ENCODE data around the gene BCKDHB.
"Not testable (repeated sequence)": the region's sequence is repeated elsewhere in the genome, so short reads cannot be mapped to it uniquely, and the experiment has no call there.

BCKDHB gene

DNA sequence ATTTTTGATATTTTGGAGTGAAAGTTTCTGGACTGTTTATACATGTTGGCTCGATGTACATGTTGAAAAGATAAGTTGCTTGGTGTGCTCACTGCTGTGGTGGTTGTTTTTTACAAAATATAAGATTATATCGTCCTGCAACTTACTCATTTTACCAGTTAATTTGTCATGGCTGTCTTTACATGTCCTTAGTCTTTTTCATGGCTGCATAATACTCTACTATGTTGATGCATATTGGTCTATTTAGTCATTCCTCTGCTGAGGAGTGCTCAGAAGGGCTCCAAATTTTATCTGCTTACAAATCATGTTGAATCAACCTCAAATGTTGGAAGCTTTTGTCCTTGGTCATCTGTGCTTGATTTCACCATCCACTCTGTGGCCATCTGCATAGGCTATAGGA is 164.6 kb downstream of the BCKDHB start:
- no peak for DNase-seq

DNA sequence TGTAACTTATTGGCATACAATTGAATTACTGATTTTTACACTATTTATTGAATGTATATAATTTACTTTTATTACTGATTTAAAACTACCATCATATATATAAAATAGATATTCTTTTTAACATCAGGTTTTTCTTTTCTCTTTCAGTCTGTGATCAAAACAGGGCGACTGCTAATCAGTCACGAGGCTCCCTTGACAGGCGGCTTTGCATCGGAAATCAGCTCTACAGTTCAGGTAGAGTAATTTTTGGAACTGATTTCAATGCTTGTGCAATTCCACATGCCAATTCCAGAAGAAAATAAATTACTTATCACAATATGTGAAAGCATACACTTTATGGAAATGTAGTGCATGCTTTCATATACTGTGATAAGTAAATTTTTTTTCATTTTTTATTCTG is 166.5 kb downstream of the BCKDHB start:
- no peak for DNase-seq

DNA sequence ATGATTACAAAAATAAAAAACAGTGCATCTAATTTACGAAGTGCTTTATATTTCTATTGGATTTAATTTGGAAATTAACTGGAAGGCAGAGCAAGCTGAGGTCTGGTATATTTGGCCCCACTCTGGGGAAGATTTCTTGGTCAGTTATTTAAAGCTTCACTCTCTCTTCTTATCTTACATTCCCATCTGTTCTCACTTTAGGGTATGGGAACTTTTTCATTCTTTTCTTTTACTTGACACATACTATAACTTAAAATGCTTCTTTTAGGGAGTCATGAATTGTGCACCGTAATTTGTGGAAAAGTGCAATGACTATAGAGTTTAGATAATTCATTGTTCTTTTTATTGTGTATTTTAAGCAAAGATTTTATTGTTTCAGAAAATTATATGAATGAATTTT is 170.4 kb downstream of the BCKDHB start:
- no peak for DNase-seq

DNA sequence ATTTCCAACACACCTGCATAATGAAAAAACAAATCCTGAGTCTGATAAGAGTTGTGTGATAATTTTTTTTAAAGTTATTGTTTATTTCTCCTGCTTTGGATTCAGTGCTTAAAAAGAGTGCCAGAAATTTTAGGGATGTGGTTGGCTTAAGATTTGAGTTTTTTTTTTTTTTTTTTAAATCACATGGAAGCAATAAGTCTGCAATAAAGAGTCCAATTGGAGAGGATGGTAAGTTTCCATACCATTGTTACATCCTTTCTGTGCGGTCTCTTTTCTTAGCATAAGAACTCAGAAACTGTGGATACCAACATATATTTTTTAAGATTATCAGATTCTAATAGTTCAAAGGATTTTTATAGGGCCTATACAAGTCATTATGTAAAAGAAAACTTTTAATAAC is 171.0 kb downstream of the BCKDHB start:
- DNase-seq: no peak

DNA sequence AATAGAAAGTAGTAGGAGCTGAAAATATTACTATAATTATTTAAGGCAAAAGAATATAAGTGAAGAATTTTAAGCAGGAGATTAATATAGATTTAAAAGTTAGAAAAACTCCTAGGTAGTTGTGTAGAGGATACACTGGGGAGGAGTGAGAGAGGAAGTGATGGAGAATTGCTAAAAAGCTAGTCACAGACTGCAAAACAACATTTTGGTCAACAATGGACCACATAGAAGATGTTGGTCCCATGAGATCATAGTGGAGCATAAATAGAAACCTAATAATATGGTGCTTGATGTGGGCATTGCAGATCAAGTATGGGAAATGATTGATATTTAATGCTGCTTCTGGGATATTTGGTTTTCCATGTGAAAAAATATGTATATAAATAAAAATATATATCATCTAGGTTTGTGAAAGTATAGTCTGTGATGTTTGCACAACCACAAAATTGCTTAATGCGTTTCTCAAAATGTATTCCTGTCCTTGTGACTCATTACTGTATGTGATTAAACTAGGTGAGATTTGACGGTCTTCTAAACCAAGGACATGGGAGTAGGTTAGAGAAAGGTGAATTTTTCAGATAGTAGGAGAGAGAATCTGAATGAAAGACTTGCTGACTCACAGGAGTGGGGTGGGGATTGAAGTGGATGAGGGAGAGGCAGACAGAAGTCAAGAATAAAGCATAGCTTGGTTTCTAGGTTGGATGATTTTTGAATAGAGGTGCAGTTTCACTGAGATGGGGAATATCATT is 174.0 kb downstream of the BCKDHB start:
- no peak for DNase-seq

DNA sequence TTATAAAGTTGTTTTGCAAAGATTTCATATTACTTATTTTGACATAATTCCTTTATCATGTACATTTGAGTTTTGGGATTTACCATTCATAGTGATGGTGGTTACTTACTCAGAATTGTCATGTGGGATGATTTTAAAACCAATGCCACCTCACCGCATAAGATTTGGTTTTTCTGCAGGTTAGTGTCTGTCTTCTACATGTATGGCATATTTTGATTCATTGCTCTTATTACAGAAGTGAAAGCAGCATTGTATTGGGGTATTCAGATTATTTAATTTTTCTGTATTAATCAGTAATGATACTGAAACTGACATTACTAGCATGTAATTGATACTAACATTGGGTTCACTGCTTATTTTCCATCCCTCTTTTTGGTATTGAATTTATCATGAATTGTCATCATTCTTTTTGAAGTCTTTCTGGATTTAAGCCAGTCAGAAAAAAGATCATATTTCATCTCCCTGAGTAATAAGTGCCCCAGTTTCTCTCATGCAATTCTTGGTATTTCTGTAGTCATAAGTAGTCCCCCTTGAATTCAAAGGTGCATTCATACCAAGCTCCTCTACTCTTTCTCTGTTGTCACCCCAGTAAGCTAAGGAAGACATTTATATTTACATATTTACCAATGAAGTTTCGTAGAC is 176.6 kb downstream of the BCKDHB start:
- no peak for DNase-seq

DNA sequence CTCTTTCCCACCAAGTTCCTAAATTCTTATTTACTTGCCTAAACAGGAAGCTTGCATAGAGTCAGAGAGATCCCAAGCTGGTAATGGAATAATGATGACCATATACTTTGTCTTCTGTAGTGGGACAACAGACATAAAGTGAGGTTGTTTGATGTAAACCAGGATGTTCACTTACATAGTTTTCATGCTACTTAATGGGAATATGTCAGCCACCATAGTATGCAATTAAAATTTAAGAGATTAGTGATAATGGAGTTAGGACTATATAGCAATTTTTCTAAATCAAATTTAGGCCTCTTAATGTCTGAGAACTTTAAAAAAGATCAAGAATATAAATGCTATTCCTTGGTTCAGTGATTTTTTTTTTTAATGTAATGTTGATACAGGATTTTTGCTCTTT is 180.6 kb downstream of the BCKDHB start:
- DNase-seq: no peak

DNA sequence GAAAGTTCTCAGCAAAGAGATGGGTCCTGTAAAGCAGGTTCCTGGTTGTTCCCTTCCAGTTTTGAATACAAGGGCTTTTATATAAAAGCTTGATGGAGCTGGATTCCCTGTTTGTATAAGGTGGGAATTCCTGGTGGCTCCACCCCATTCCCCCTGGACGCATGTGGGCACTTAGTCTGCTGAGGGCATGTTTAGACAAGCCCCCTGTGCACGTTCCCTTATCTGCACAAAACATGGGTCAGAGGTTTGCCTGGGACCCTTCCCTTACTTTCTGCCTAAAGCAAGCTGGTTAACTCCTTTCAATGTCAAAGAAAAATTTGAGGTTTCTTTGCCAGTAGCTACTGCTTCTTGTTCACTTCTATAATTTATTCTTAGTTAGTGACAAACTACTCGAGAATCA is 181.1 kb downstream of the BCKDHB start:
- no peak for DNase-seq

DNA sequence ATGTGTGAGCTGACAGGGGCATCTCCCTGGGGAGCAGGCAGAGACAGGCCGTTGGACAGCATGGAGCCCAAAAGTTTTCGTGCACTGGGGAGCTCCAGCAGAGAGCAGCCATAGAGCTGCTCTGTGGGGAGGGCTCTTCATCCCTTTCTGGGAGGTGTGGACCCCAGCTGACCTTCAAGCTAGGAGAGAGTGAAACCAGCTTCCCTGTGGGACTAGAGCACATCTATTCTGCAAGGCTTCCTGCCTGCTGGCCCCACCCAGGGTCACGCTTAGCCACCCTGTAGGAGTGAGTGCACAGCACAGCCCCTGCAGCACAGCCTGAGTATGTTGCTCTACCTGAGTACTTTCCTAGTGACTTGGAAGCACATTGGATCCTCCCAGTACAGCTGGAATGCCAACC is 183.3 kb downstream of the BCKDHB start:
- DNase-seq: no peak

DNA sequence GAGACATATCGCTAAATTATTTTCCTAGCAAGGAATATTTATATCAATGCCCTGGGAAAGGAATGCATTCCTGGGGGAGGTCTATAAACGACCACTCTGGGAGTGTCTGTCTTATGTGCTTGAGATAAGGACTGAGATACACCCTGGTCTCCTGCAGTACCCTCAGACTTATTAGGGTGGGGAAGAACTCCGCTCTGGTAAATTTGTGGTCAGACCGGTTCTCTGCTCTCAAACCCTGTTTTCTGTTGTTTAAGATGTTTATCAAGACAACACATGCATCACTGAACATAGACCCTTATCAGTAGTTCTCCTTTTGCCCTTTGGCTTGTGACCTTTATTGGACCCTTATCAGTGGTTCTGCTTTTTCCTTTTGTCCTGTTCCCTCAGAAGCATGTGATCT is 188.1 kb downstream of the BCKDHB start:
- DNase-seq: not testable (repeated sequence)

DNA sequence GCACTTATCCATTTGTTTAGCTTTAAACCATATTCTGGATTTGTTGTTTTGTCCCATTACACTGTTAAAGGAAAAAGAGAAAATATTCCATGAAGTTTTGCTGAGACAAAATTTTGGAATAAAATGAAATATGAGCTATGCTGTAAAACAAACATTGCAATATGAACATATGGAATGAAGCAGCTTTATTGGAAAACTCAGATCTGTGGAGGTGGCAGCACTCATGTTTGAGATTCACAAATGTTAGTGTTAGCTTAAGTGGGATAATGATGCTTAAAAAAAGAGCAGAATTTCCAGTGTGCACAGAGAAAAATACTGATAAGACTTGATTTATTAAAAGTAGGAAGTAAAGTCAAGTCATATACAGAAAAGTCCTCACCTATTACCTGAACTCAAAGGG is 196.2 kb downstream of the BCKDHB start:
- no peak for DNase-seq

DNA sequence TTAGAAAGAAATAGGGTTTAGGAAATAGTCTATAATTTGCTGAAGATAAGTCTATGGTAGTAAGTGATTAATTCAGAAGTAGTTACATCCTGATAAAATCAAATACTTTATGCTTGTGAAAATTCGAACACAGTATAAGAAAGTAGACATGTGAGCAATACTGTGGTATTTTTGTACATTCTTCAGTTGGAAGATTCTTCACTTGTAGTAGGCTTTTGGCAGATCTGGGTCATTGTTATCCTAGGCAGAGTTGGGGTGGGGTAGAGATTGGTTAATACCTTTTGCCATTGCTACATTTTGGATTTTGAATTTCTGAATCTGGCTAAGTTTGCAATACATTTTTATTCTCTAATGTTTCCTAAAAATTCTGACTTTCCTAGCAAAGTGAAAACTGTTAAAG is 197.5 kb downstream of the BCKDHB start:
- DNase-seq: no peak

DNA sequence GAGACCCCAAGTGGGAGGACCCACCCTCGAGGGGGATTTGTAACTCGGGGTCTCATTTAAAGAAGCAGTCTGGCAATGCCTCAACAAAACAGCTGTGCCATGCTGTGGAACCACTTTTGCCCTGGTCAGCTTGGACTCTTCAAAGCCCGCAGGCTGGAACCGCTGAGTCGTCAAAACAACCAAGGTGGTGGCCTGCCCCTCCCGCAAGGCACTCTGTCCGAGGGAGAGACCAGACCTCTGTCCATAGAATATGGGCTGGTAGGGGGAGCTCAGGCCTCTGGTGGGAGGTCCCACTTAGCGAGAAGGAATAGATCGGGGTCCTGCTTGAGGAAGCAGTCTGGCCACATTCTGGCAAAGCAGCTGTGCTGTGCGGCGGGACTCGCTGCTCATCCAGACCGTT is 208.1 kb downstream of the BCKDHB start:
- no peak for DNase-seq

DNA sequence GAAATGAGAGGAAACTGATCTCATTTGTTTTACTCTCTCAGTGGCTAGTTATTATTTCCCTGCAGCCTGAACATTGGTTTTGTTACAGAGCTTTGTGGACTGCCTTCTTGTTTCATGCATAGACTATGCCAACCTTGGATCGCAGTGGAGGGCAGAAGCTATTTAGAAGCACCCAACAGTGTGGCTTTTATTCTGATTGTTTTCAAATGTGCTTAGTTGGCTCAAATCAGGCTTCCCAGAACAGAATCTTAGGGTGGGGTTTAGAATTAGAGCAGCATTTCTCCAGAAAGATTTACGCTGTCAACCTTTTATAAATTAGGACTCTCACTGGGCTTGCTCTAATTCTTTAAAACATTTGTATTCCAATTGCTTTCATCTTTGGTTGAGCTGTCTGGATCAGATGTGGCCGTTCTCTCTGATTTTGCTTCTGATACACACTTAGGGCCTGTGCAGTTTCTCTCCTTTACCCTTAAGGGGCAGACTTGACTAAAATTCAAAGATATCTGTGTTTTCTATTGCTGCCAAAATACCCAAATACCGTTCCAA is 210.3 kb downstream of the BCKDHB start:
- no peak for DNase-seq

DNA sequence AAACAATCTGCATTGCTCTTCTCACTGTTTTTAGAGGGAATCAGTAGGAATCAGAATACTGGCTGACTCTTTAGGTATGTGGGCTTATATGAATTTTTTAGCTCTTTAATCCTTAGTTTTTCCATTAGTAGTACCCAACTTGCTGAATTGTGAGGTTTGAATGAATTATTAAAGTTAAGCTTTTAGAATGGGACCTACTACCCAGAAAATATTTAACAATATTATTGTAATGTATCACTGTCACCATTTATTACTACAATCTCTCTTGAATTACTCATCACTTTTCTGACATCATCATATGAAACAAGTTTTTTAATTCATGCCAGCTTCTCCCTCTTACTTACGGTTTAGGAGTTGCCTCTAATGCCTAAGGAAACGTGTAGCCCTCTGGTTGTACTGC is 212.7 kb downstream of the BCKDHB start:
- DNase-seq: no peak

DNA sequence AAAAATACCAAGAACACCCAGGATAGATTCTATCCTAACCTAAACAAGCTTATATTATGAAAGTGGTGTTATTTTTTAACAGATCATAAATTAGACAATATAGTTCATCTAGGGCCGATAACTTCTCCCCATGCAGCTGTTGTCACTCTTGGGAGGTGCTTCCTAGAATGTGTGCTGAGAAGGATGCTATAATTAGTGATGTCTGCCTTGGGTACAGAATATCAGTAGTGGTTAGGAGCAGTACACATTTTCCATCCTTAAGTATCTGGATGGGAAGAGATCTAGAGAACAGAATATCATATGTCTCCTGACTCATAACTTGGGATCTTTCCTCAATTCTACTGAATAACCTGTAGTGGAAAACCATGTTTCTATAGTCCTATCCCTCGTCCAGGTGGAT is 214.5 kb downstream of the BCKDHB start:
- DNase-seq: no peak

DNA sequence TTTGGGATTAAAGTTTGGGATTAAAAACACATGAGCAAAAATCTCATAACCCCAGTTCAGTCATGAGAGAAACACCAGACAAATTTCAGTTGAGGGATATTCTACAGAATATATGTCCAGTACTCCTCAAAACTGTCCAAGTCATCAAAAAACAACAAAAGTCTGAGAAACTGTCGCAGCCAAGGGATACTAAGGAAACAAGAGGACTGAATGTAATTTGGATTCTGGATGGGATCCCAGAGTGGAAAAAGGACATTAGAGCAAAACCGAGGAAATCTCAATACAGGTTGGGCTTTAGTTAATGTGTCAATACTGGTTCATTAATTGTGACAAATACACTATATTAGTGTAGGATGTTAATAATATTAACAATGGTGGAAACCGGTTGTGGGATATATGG is 219.3 kb downstream of the BCKDHB start:
- no peak for DNase-seq

DNA sequence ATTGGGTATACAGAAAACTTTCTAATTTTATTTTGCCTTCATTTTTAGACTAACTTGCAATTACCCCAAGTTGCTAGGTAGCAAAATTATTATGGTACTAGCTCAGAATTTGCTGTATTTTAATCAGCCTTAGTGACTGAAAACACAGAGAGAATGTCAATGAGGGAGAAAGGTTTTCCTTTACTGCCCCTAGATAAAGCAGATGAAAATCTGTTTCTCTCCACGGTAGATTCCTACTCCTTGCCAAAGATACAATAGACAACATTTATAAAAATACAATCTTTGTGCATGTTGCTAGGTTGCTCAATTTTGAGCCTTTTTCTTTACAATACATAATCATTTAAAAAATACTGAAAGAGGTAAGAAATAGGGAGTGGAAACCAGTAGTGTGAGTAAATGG is 222.2 kb downstream of the BCKDHB start:
- DNase-seq: no peak

DNA sequence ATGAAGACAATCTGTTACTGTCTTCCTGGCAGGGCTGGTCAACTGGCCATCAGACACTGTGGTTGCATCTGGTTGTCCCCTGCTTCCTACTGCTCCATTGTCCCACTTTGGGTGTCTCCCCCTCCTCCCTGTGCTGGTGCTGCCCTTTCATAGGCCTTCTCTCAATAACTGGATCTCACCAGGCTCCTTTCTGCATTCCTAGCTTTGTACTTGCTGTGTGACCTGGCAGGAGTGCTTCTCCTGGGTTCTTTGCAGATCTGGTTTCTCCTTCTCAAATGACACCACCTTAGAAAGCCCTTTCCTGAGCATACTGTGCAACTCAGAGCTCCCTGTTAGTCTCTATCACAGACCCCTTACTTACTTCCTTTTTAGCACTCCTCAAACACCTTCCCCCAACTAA is 223.0 kb downstream of the BCKDHB start:
- no peak for DNase-seq

DNA sequence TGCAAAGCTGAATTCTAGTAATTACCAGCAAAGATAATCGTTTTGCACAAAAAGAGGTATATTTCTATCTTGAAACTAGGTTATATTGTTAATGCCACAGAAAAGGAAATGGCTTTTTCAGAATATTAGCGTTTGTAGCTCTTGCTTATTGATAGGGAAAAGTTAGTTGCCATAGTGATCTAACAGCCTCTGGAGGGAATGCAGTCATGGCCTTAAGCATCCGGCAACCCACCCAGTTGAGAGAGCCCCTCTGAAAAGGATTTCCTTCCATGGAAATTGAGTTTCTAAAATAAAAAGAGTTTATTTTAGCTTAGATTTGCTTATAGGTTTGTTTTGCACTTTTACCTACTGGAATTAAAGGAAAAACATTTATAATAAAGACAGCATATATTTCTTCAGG is 224.5 kb downstream of the BCKDHB start:
- DNase-seq: no peak

DNA sequence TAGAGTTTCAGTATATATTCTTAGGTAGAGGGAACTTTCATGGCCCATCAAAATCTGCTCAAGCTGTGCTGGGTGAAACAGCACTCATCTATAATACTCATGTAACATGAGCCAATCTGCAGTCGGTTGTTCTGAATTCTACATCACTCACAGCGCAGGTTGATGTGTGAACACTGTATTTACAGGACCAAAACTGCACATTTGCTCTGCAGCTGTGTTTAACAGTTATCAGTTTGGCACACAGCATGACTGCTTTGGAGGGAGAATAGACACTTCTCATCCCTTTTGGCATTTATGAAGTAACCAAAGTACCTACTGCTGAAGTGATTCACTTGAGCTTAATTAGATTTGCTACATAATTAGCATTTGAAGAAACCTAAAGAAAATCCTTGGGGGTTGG is 225.1 kb downstream of the BCKDHB start:
- peak; percentile 45 for DNase-seq

DNA sequence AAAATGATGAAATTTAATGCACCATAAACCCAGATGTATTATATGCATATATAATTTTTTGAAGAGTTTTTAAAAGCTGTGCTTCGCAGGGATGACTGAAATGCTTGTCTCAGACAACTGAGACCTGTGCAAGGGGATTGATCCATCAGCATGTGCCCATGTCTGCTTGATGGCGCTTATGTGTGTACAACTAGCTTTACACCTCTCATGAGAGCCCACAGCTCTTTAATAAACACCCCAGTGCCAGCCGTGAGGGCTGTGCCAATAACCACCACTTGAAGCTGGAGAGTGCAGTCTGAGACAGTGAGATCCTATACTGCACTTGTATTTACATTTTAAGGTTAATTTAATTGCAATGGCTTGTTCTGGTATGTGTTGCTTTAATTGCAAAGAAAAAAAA is 225.5 kb downstream of the BCKDHB start:
- peak; percentile 56 for DNase-seq

DNA sequence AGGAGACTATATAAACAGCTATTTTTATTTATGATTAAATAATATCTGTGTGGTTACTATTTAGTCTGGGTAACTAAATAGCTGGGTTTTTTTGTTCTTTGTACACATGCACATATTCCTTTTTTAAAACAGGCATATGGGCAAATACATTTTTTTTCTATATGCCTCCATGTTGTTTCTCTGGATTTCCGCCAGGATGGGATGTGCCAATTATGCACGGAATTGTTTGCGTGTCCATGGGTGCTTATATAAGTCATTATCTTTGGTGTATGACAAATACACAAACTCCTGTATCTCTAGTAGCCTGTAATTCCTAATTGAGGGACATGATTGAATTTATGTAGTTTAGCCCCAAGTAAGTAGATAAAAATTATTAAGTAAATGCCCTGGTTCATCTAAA is 226.9 kb downstream of the BCKDHB start:
- DNase-seq: no peak

DNA sequence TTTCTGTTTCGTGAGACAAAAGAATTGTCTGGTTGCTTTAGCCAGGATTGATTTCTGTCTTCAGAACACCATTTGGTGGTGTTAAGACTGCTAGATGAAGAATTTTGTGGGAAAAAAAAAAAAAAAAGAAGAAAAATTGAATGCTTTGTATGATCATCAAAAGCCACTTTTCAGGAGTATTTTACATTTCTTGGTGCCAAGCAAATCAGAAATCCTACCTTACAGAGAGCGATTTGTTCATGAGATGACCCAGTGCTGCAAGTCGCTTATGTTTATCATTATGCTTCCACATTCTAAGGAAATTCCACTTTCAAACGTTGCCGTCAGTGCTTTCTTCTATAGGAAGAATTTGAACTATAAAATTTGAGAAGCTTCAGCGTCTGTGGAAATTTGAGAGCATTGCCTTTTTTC is 228.7 kb downstream of the BCKDHB start:
- no peak for DNase-seq

DNA sequence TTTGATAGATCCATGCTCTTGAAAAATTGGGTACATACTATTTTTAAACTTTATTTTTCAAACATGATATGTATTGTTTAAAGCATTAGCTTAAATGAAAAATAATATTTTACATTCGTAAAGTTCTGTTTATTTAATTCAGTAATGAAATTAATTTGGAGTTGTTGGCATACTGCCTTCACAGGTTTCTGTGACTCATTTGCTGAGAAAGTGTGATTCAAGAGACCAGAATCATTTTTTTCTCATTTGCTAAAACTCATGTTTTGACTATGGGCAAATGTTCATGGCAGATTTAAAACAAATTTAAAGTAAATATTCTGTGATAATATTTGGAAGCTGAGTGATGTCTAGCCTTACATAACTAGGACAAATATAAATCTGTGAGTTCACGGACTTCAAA is 230.4 kb downstream of the BCKDHB start:
- no peak for DNase-seq

All from DMS79 (cell line).